ENCODE data around the gene HACD2.

GRCh38 chr3:123471106-123471505 lies 113.7 kb downstream of the HACD2 start:
- TF ChIP-seq JUN (IDR thresholded peaks at IDR 0.05; ENCODE audit: borderline replicate concordance, insufficient read depth, insufficient read length, low read depth) = no peak
- no peak for TF ChIP-seq POLR2AphosphoS5 (IDR thresholded peaks at IDR 0.05; ENCODE audit: insufficient read depth, low read depth, low read length)

Measured in endothelial cell of umbilical vein (primary cell).